SK-N-SH (cell line): ENCODE data around the gene TGM2. TPM values are rescaled to one million over a fixed set of nuclear protein-coding genes. Genes with fewer than 3 reads are reported as not detected.

ENCODE experiments used
- CTCF ChIA-PET: fragments of 300-600, 350-600 bp; formaldehyde crosslinking; extraction: SDS; loops from one replicate; lab custom pipeline; 2021; lab: Yijun Ruan, JAX
- POLR2A ChIA-PET: fragments of 350-600 bp; sonication (Branson Sonifier 250); formaldehyde crosslinking; extraction: SDS; loops from one replicate; lab custom pipeline; 2020; ENCODE audit warnings: antibody characterized with exemption, inconsistent platforms; lab: Yijun Ruan, JAX
- DNase-seq: peaks from one replicate; pipeline ENCODE4 v3.0.0; 2012
- H2AFZ ChIP-seq: fragments of 200-600 bp; sonication (generic); 2 replicates; pipeline ENCODE4 v1.8.1; 2016; ENCODE audit warnings: antibody characterized with exemption, mild to moderate bottlenecking, low read depth
- H3F3A ChIP-seq: fragments of 200-600 bp; sonication (generic); replicated peaks from 2 replicates; pipeline ENCODE3; 2016; ENCODE audit warnings: antibody characterized with exemption, mild to moderate bottlenecking; ENCODE audit not compliant: insufficient read depth
- H3K27ac ChIP-seq, 2 experiments: fragments of 200-500 bp in 1 of 2; fragments of 200-600 bp in 1 of 2; sonication (Bioruptor generic) in 1 of 2; sonication (generic), shearing (Covaris generic) in 1 of 2; 2 replicates each; pipeline versions ENCODE4 v1.5.1 to v1.6.1; 2014 to 2016; ENCODE audit warnings: low read depth in 2 of 2, inconsistent platforms in 1 of 2, low read length in 1 of 2, mild to moderate bottlenecking in 1 of 2, mixed read lengths in 1 of 2
- H3K27me3 ChIP-seq: fragments of 200-600 bp; sonication (generic), shearing (Covaris generic); 2 replicates; pipeline ENCODE4 v1.6.1; 2016; ENCODE audit warnings: mixed run types; ENCODE audit not compliant: insufficient read depth
- H3K36me3 ChIP-seq, 2 experiments: fragments of 200-500 bp in 1 of 2; fragments of 200-600 bp in 1 of 2; sonication (Bioruptor generic) in 1 of 2; sonication (generic) in 1 of 2; replicated peaks in 1 of 2; 2 replicates each; pipeline versions ENCODE3 to v1.5.1; 2014 to 2016; ENCODE audit warnings: low read length in 1 of 2, mild to moderate bottlenecking in 1 of 2; ENCODE audit not compliant: insufficient read depth in 2 of 2, control insufficient read depth in 1 of 2
- H3K4me1 ChIP-seq, 2 experiments: fragments of 200-500 bp in 1 of 2; fragments of 200-600 bp in 1 of 2; sonication (Bioruptor generic) in 1 of 2; sonication (generic), shearing (Covaris generic) in 1 of 2; 2 replicates each; pipeline versions ENCODE4 v1.5.1 to v1.6.1; 2014 to 2016; ENCODE audit warnings: low read depth in 1 of 2, low read length in 1 of 2, mixed run types in 1 of 2; ENCODE audit not compliant: insufficient read depth in 2 of 2, control insufficient read depth in 1 of 2
- H3K4me2 ChIP-seq: fragments of 200-600 bp; sonication (generic), shearing (Covaris generic); 2 replicates; pipeline ENCODE4 v1.6.1; 2017; ENCODE audit warnings: mixed run types
- H3K4me3 ChIP-seq, 2 experiments: fragments of 200-500 bp in 1 of 2; fragments of 200-600 bp in 1 of 2; sonication (Bioruptor generic) in 1 of 2; sonication (generic), shearing (Covaris generic) in 1 of 2; 2 replicates each; pipeline versions ENCODE4 v1.5.1 to v1.8.1; 2014 to 2016; ENCODE audit warnings: low read depth in 2 of 2, inconsistent platforms in 1 of 2, low read length in 1 of 2, mild to moderate bottlenecking in 1 of 2, mixed read lengths in 1 of 2, moderate library complexity in 1 of 2
- H3K79me2 ChIP-seq: fragments of 200-600 bp; sonication (generic); 2 replicates; pipeline ENCODE4 v1.8.1; 2017; ENCODE audit warnings: mild to moderate bottlenecking; ENCODE audit not compliant: insufficient read depth
- H3K9ac ChIP-seq: fragments of 200-600 bp; sonication (generic); 2 replicates; pipeline ENCODE4 v1.6.1; 2017; ENCODE audit warnings: mixed run types
- H3K9me2 ChIP-seq: fragments of 200-600 bp; sonication (generic); 2 replicates; pipeline ENCODE4 v1.6.1; 2017; ENCODE audit warnings: mixed run types
- H3K9me3 ChIP-seq: fragments of 200-600 bp; sonication (generic); 2 replicates; pipeline ENCODE4 v1.6.1; 2017; ENCODE audit warnings: mixed run types, mild to moderate bottlenecking, moderate library complexity
- H4K20me1 ChIP-seq: fragments of 200-600 bp; sonication (generic); 2 replicates; pipeline ENCODE4 v1.6.1; 2017; ENCODE audit warnings: mild to moderate bottlenecking, mixed run types; ENCODE audit not compliant: insufficient read depth
- GATA2 ChIP-seq: sonication (generic); formaldehyde crosslinking; IDR thresholded peaks from 2 replicates; pipeline ENCODE4 v1.5.0; 2020; ENCODE audit warnings: mild to moderate bottlenecking, missing genetic modification reagents
- WGBS: methylation state at CpG from one replicate; pipeline ENCODE4 v1.1.6; 2017; ENCODE audit warnings: low lambda C conversion rate; 5-methylcytosine and 5-hydroxymethylcytosine counted together
- polyA plus RNA-seq, 3 experiments: library from polyadenylated mRNA; depleted of rRNA; stranded (reverse); fragments of >200 nt; gene quantifications; 2 replicates each; pipeline ENCODE4 v1.2.3, GENCODE V29; 2012
- TF ChIP-seq, protein P1 (sequence below): fragments of 150-350 bp; IDR thresholded peaks from 2 replicates; pipeline ENCODE4 v1.6.1; 2017; ENCODE audit warnings: antibody characterized with exemption, low read length, low read depth, borderline replicate concordance
- TF ChIP-seq, protein P2 (sequence below): IDR thresholded peaks from 2 replicates; pipeline ENCODE4 v1.4.0; 2012; ENCODE audit warnings: low read depth
- TF ChIP-seq, protein P3 (sequence below): fragments of 150-350 bp; IDR thresholded peaks from 2 replicates; pipeline ENCODE4 v1.6.1; 2016; ENCODE audit warnings: mild to moderate bottlenecking, low read depth, low read length

TGM2 gene
- polyA plus RNA-seq, 1 of the 3 experiments (the other 2 are of a cell fraction): 676 TPM

- CTCF ChIA-PET: interaction anchor here (0.8 to 6.4 kb wide), 3 partner anchors 29 to 86 kb away, joined by 3 to 22 read pairs (median 4); partner anchors contain the start of gene TGM2
- POLR2A ChIA-PET: no interaction called here
- Histone ChIP-seq H3K4me2 (peak overlapping the region; percentile 47; the same call in 1 of the 2 replicates), H3K79me2 (no peaks in the 10 kb centered on the region), H2AFZ (no peak overlapping the region), H3K4me3 (no peak overlapping the region), H3K9me3 (no peaks in the 10 kb centered on the region), H3K4me1 (peaks cover 16 to 49% of the 10 kb centered on the region in 2 experiments), H4K20me1 (no peaks in the 10 kb centered on the region), H3K27me3 (no peaks in the 10 kb centered on the region), H3K27ac (peak overlapping the region; percentile 82 to 84; a peak in 3 of 4 replicates), H3K36me3 (peaks cover 54 to 71% of the 10 kb centered on the region in 2 experiments), H3K9me2 (no peaks in the 10 kb centered on the region), H3F3A (peaks cover 53% of the 10 kb centered on the region), H3K9ac (no peak overlapping the region; the same call in 1 of the 2 replicates)
- TF ChIP-seq, protein P1, sequence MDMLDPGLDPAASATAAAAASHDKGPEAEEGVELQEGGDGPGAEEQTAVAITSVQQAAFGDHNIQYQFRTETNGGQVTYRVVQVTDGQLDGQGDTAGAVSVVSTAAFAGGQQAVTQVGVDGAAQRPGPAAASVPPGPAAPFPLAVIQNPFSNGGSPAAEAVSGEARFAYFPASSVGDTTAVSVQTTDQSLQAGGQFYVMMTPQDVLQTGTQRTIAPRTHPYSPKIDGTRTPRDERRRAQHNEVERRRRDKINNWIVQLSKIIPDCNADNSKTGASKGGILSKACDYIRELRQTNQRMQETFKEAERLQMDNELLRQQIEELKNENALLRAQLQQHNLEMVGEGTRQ: no peak
- no peak for TF ChIP-seq GATA2 (CRISPR knock-in tag)
- TF ChIP-seq, protein P2, sequence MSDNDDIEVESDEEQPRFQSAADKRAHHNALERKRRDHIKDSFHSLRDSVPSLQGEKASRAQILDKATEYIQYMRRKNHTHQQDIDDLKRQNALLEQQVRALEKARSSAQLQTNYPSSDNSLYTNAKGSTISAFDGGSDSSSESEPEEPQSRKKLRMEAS: no peak
- 93% methylated on average over 11 of the region's 28 CpGs for WGBS
- DNase-seq: no peak
Measured at GRCh38 chr20:38135651-38136420, 29.2 kb downstream of the TGM2 start.

- no peaks in the 10 kb centered on the region for H3K27me3 ChIP-seq
- peak overlapping the region; percentile 47 for H3K4me2 ChIP-seq
- no peaks in the 10 kb centered on the region for H3K79me2 ChIP-seq
Measured at GRCh38 chr20:38135271-38135650, 29.8 kb downstream of the TGM2 start.

More at GRCh38 chr20:38135271-38135650, 29.8 kb downstream of the TGM2 start:
- peak overlapping the region; percentile 43; the same call in 1 of the 2 replicates for H3K9ac ChIP-seq
- no peak overlapping the region for H3K4me3 ChIP-seq
- no peaks in the 10 kb centered on the region for H4K20me1 ChIP-seq
- H3K9me2 ChIP-seq: no peaks in the 10 kb centered on the region
- H3K36me3 ChIP-seq: peaks cover 48 to 67% of the 10 kb centered on the region in 2 experiments
- 72% methylated on average over 2 of the region's 7 CpGs for WGBS
- DNase-seq: no peak
- H3K27ac ChIP-seq: peak overlapping the region; percentile 82 to 84
- H2AFZ ChIP-seq: no peak overlapping the region
- TF ChIP-seq, protein P3, sequence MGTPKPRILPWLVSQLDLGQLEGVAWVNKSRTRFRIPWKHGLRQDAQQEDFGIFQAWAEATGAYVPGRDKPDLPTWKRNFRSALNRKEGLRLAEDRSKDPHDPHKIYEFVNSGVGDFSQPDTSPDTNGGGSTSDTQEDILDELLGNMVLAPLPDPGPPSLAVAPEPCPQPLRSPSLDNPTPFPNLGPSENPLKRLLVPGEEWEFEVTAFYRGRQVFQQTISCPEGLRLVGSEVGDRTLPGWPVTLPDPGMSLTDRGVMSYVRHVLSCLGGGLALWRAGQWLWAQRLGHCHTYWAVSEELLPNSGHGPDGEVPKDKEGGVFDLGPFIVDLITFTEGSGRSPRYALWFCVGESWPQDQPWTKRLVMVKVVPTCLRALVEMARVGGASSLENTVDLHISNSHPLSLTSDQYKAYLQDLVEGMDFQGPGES: no peak
- CTCF ChIA-PET: interaction anchor here (6.4 kb wide), 1 partner anchor 86 kb away, joined by 22 read pairs; no protein-coding TSS in a partner anchor
- H3K4me1 ChIP-seq: peaks cover 16 to 50% of the 10 kb centered on the region in 2 experiments
- peaks cover 53% of the 10 kb centered on the region for H3F3A ChIP-seq
- H3K9me3 ChIP-seq: no peaks in the 10 kb centered on the region
- POLR2A ChIA-PET: no interaction called here
